ENCODE data around the gene TMEM60. TPM values are rescaled to one million over a fixed set of nuclear protein-coding genes. Genes with fewer than 3 reads are reported as not detected.

The TMEM60 gene
- total RNA-seq, 3 donors from 2014 or later: 12.4 to 20.5 (median 17.4) TPM

- DNase-seq (no peak), ATAC-seq (no peak)
- Histone ChIP-seq H3K9me3 (no peaks in the 10 kb centered on the region), H3K36me3 (ENCODE audit: low read depth) (peaks cover 7% of the 10 kb centered on the region), H3K4me1 (ENCODE audit: low read depth) (peaks cover 35% of the 10 kb centered on the region), H3K4me3 (no peak overlapping the region)
- intact Hi-C loops (cut with DNase I, micrococcal nuclease): no loop called here
- TF ChIP-seq CTCF (IDR thresholded peaks at IDR 0.05): no peak
Measured at GRCh38 chr7:77800158-77800557, 1.9 kb upstream of the TMEM60 start.

GRCh38 chr7:77799078-77799964 is 1.1 kb upstream of the TMEM60 start:
- intact Hi-C loops (cut with DNase I, micrococcal nuclease): no loop called here
- ATAC-seq (peak; percentile 2), DNase-seq (peak; percentile 52 to 78 (median 71))
- Histone ChIP-seq H3K36me3 (ENCODE audit: low read depth) (peaks cover 7% of the 10 kb centered on the region), H3K4me1 (ENCODE audit: low read depth) (peaks cover 35% of the 10 kb centered on the region), H3K9me3 (no peaks in the 10 kb centered on the region), H3K4me3 (peak overlapping the region; percentile 75)
- no peak for TF ChIP-seq CTCF (IDR thresholded peaks at IDR 0.05)

- Histone ChIP-seq H3K9me3 (no peaks in the 10 kb centered on the region), H3K4me1 (ENCODE audit: low read depth) (peaks cover 35% of the 10 kb centered on the region), H3K4me3 (peak overlapping the region; percentile 75), H3K36me3 (ENCODE audit: low read depth) (peaks cover 7% of the 10 kb centered on the region)
- ATAC-seq: peak; percentile 22
- intact Hi-C loops (cut with DNase I, micrococcal nuclease): no loop called here
- TF ChIP-seq CTCF (IDR thresholded peaks at IDR 0.05): no peak
- peak in 2 of 3 donors; percentile 59 to 80 for DNase-seq
Measured at GRCh38 chr7:77797734-77798393, 370 bp downstream of the TMEM60 start.

GRCh38 chr7:77796960-77797359 is 1.3 kb downstream of the TMEM60 start:
- ATAC-seq (no peak), DNase-seq (no peak)
- Histone ChIP-seq H3K36me3 (ENCODE audit: low read depth) (peaks cover 7% of the 10 kb centered on the region), H3K4me3 (no peak overlapping the region), H3K4me1 (ENCODE audit: low read depth) (peaks cover 30% of the 10 kb centered on the region), H3K9me3 (no peaks in the 10 kb centered on the region)
- intact Hi-C loops (cut with DNase I, micrococcal nuclease): no loop called here
- no peak for TF ChIP-seq CTCF (IDR thresholded peaks at IDR 0.05)

GRCh38 chr7:77796109-77796508 is 2.1 kb downstream of the TMEM60 start:
- peaks cover 7% of the 10 kb centered on the region for H3K36me3 ChIP-seq (ENCODE audit: low read depth)
- H3K4me1 ChIP-seq (ENCODE audit: low read depth): peaks cover 36% of the 10 kb centered on the region
- no peaks in the 10 kb centered on the region for H3K9me3 ChIP-seq
- H3K4me3 ChIP-seq: no peak overlapping the region
- ATAC-seq (no peak), DNase-seq (no peak)
- intact Hi-C loops (cut with DNase I, micrococcal nuclease): no loop called here
- no peak for TF ChIP-seq CTCF (IDR thresholded peaks at IDR 0.05)
